22Rv1 (cell line): ENCODE results near the gene SPATS2L.

Experiments
- H3K27ac ChIP-seq: fragments of 450-650 bp; 2 replicates; pipeline ENCODE4 v1.5.1; 2017
- CTCF ChIP-seq: fragments of 450-650 bp; IDR thresholded peaks from 2 replicates; pipeline ENCODE4 v1.5.1; 2017; ENCODE audit warnings: mild to moderate bottlenecking
- ZFX ChIP-seq: fragments of 450-650 bp; IDR thresholded peaks from 2 replicates; pipeline ENCODE4 v1.6.1; 2017; ENCODE audit warnings: antibody characterized with exemption, borderline replicate concordance

Gene SPATS2L

DNA sequence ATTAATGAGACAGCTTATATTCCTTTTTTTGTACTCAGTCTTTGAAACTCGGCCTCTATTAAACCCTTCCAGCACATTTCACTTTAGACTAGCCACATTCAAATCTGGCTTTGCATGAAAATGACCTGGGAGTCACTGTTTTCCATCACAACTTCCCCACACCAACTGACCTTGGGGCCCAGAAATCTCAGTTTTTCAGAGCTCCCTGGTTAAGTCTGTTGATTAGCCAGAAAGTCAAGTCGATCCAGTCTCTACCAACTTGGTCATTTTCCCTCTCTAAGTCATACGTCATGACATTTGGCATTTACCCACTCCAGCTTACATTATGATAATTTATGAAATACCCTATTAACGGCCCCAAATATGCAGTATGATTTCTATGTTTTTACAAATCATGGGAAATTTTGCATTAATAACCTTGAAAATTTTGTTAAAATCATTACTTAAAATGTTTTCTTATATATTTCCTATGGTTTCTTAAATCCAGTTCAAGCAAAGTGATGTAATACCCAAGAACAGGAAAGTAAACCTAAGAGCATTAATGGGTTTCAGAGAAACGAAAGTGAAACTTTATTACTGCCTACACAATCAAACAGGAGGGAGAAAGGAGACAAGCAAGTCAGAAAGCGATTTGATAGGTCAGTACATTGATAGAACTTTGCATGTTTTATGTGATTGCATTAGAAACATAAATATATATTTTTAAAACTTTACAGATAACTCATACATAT is 77.1 kb downstream of the SPATS2L start:
- TF ChIP-seq ZFX (no peak), CTCF (no peak)
- H3K27ac ChIP-seq: no peak overlapping the region

GRCh38 chr2:200385063-200385635 is 78.7 kb downstream of the SPATS2L start:
- H3K27ac ChIP-seq: no peak overlapping the region
- TF ChIP-seq ZFX: no peak
- no peak for TF ChIP-seq CTCF

DNA sequence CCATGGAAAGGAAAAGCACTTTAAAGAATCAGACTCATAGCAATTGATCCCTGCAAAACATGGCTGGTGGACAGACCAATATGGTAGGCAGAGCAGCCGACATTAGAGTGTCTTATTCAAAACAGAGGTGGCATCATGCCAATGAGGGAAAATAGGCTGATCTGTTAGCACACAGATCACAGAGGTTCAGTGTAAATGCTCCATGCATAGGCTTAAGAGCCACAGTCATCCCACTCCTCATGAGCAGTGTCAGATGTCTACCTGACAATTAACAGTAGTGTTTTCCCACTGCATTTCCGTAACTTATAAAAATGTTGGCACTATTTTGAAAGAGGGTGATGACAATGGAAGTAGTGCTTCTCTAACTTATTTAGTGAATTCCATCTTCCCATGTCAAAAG is 86.7 kb downstream of the SPATS2L start:
- no peak for TF ChIP-seq ZFX
- TF ChIP-seq CTCF: no peak
- H3K27ac ChIP-seq: no peak overlapping the region

DNA sequence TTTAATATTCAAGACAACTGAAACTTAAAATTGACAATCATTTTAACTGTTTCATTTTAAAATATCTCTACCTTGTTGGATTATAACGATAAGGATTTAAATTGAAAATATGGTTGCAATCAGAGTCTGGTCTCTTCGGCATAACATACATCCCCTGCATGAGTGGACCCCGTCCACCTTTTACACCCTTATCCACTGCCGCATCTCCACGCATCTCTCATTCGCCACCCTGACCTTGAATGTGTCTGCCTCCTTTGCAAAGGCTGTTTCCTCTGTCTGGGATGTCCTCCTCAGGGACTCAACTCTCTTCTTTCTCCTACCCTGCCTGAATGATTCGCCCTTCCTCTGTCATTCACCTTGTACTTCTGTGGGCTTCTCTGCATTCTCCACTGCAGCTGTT is 87.6 kb downstream of the SPATS2L start:
- TF ChIP-seq ZFX: no peak
- H3K27ac ChIP-seq: no peak overlapping the region

DNA sequence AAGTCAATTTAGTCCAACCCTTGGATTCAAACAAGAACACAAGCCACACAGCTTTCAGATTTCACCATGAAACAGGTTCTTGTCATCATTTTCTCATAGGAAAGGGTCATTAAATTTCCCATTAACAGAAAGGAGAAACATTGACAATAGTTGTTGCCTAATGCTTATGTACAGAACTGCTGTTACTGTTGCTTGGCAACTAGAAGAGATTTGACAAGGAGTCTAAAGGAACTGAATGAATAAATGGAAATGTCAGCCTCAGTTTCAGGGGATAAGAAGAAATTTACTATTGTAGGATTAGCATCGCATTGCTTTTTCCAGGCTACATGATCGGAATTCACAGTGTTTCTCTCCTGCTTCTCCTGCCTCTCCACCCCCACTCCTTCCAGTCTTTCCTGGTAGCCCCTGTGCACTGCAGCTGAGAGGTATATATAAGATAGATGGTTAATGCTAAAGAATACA is 90.3 kb downstream of the SPATS2L start:
- no peak overlapping the region for H3K27ac ChIP-seq
- TF ChIP-seq CTCF: no peak
- no peak for TF ChIP-seq ZFX

GRCh38 chr2:200397785-200398184 is 91.3 kb downstream of the SPATS2L start:
- no peak overlapping the region for H3K27ac ChIP-seq
- TF ChIP-seq ZFX (no peak), CTCF (no peak)

DNA sequence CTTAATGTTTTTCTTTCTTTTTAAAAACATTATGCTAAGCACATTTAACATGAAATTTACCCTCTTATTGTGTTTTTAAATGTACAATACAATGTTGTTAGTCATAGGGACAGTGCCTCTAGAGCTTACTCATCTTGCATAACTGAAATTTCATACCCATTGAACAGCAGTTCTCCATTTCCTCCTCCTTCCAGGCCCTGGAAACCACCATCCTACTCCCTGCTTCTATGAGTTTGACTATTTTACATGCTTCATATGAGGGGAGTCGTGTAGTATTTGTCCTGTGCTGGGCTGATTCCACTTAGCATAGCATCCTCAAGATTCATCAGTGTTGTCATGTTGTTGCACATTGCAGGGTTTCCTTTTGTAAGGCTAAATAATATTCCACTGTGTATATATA is 92.6 kb downstream of the SPATS2L start:
- H3K27ac ChIP-seq: no peak overlapping the region
- no peak for TF ChIP-seq CTCF
- TF ChIP-seq ZFX: no peak
